GM12864 (cell line): ENCODE measurements around the gene CDX1.
A peak's percentile ranks its signal among the peaks of the same experiment; 100 is the strongest.

ENCODE experiments used
- DNase-seq: peaks from one replicate; pipeline ENCODE4 v3.0.0-alpha.2; 2011; ENCODE audit warnings: low read depth
- H3K4me3 ChIP-seq: 2 replicates; pipeline ENCODE4 v1.5.1; 2011; ENCODE audit warnings: mild to moderate bottlenecking, low read depth, low read length, control low read depth
- TF ChIP-seq, protein P1 (sequence below): IDR thresholded peaks from 2 replicates; pipeline ENCODE4 v1.5.1; 2011; ENCODE audit warnings: low read depth, mild to moderate bottlenecking, moderate library complexity, low read length, control low read depth, inconsistent platforms; ENCODE audit errors: missing control alignments

The CDX1 gene

DNA sequence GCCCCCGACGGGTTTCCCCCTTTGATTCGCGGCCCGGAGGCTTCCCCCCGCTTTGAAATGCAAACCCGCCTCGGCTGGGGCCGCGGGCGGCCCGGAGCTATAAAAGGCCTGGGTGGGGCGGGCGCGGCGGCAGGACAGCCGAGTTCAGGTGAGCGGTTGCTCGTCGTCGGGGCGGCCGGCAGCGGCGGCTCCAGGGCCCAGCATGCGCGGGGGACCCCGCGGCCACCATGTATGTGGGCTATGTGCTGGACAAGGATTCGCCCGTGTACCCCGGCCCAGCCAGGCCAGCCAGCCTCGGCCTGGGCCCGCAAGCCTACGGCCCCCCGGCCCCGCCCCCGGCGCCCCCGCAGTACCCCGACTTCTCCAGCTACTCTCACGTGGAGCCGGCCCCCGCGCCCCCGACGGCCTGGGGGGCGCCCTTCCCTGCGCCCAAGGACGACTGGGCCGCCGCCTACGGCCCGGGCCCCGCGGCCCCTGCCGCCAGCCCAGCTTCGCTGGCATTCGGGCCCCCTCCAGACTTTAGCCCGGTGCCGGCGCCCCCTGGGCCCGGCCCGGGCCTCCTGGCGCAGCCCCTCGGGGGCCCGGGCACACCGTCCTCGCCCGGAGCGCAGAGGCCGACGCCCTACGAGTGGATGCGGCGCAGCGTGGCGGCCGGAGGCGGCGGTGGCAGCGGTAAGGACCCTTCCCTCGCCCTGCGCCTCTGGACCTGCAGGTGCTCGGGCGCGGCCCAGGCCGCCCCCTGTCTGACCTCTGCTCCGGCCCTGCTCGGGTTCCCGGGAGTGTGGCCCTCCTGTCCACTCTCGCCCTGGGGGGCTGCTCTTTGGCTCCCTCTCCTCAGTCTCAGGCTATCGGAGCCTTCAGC, at the start of gene CDX1:
CDX1 (plus strand) TSS at position 129 of the 862 bp plus-strand sequence; CDS start at position 228, 99 bp downstream.
- no peak for DNase-seq
- TF ChIP-seq, protein P1, sequence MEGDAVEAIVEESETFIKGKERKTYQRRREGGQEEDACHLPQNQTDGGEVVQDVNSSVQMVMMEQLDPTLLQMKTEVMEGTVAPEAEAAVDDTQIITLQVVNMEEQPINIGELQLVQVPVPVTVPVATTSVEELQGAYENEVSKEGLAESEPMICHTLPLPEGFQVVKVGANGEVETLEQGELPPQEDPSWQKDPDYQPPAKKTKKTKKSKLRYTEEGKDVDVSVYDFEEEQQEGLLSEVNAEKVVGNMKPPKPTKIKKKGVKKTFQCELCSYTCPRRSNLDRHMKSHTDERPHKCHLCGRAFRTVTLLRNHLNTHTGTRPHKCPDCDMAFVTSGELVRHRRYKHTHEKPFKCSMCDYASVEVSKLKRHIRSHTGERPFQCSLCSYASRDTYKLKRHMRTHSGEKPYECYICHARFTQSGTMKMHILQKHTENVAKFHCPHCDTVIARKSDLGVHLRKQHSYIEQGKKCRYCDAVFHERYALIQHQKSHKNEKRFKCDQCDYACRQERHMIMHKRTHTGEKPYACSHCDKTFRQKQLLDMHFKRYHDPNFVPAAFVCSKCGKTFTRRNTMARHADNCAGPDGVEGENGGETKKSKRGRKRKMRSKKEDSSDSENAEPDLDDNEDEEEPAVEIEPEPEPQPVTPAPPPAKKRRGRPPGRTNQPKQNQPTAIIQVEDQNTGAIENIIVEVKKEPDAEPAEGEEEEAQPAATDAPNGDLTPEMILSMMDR = no peak
- no peak within 1 kb of the TSS for H3K4me3 ChIP-seq

DNA sequence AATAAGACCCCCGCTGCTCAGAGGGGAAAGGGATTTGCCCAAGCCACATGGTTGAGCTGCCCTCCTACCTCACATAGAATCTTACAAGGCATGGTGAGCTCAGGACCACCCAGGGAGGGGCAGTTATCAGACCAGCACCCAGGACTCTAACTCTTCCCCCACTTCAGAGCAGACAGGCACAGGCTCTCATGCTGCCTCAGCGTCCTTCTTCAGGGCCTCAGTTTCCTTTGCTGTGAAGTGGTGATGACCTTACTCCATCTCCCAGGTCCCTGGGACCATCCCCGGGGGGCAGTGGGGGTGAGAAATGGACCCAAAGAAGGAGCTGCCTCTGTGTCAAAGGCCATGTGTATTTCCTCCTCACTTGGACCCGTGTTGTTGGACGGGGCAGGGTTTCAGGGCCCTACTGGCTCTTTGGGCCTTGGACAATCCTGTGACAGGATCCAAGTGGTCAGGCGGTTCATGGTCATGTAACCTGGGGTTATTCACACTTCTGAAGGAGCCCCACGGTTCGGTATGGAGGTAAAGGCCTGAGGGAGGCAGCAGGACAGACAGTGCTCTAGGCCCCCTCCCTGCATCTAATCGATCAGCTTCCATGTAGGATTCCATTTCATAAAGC, 48.5 kb upstream of the CDX1 start:
- no peak for DNase-seq
- no peak overlapping the region for H3K4me3 ChIP-seq
- TF ChIP-seq, protein P1 = no peak

DNA sequence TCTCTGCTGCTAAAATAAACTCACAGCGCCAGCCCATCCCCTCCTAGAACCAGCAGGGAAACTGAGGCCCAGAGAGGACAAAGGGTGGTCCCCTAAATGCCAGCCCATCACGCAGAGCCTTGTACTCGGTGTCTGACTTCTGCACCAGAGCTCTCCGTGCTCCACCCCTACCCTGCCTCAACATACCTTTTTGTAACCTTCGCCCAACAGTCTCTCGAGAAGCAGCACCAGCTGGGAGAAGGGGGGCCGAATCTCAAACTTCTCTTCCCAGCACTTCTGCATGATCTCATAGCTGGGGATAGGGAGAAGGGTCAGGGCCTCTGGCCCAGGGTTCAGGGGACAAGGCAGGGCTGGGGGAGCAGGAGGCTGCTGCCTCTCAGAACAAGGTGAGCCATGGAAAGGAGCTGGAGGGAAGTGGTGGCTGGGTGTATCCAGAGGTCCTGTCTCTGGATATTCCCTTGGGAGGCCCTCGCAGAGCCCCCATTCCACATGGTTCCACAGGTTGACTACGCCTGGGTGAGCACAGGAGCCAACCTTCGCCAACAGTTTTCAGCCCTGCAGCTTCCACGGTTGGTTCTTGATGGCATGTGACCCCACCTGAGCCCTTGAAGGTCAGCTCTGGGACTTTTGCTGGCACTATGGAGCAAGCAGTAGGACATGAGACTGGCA, 47.9 kb upstream of the CDX1 start:
- TF ChIP-seq, protein P1 = no peak
- DNase-seq = no peak
- H3K4me3 ChIP-seq = no peak overlapping the region

DNA sequence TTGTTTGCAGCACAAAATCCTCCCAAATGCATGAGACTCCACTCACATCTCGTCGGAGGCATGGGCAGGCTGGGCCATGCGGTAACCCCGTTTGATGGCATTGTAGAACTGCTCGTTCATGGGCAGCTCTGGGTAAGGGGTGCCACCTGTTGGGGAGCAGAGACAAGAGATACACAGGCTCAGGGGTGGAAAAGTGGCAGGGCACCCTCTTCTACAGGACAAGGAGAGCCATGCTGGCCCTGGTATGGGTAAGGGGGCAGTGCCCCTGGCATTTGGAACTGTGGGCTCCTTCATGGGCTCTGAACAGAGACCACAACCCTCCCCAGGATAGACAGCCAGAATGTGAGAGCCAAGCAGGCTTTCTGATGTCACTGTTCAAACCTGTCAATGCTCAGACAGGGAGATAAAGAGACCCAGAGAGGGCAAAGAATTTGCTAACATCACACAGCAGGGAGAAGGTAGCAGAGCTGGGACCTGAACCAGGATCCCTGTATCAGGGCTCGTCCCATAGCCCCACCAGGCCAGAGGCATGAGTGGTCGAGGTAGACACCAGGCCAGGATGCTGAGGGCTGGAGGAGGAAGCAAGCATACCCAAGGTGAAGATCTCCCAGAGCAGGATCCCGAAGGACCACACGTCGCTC, 47.0 kb upstream of the CDX1 start:
- TF ChIP-seq, protein P1 = peak; percentile 22
- DNase-seq = no peak
- no peak overlapping the region for H3K4me3 ChIP-seq

DNA sequence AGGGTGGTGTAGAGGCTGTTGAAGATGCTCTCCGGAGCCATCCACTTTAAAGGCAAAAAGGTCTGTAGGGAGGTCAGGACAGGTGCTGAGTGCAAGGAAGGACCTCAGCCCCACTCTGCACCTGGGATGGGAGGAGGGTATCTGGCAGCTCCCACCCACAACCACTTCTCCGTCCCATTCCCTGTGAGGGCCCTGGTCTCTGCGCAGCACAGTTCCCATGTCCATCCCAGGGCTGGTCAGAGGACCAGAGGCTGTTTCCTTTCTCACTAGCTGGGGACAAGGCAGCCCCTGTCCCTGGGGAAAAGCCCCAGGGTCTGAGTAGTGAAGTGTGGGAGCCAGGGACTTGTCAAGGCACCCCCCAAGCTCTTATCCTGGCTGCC, 46.5 kb upstream of the CDX1 start:
- DNase-seq = no peak
- TF ChIP-seq, protein P1 = no peak
- no peak overlapping the region for H3K4me3 ChIP-seq

DNA sequence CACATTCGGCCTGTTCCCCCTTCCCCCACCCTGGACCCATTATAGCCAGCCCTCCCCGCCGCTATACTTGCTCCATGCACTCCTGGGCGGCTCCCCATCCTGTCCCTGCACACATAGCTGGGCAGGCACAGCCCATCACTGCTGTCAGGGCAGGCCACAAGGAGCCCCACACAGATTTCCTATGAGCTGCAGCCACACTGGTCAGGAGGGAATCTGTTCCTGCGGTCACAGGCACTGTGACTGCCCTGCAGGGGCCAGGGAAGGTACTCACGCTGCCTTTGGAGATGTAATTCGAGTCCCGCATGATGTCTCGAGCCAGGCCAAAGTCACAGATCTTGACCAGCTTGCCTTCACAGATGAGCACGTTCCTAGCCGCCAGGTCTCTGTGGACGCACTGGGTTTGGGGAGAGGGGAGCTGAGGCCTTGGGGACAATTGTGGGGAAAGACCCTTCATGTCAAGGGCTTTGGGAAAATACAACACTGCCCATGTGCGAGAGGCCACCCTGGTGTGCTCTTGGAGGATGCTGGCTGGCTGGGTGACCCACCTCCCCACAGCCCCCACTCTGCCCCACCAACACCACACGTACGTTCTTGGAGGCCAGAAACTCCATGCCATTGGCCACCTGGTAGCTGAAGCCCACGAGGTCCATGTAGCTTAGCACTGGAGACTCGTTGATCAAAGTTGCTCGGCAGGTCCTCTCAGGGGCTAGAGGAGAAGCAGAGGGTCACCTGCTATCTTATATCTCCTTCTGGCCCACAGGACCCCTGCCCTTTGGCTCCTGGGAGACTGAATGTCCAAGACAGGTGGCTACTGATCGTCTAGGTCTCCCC, 45.7 kb upstream of the CDX1 start:
- no peak overlapping the region for H3K4me3 ChIP-seq
- TF ChIP-seq, protein P1 = no peak
- DNase-seq = no peak
